DOHH2 (cell line): ENCODE data around the gene COX19.

Experiments
- H3F3A ChIP-seq: fragments of 200-600 bp; sonication (generic), shearing (Covaris generic); 2 replicates; pipeline ENCODE4 v1.6.0; 2016; ENCODE audit warnings: antibody characterized with exemption, mild to moderate bottlenecking; ENCODE audit not compliant: control insufficient read depth, insufficient read depth
- H3K27ac ChIP-seq: fragments of 200-600 bp; sonication (generic); 2 replicates; pipeline ENCODE4 v1.5.1; 2014; ENCODE audit warnings: low read depth, mild to moderate bottlenecking, low read length, moderate library complexity
- H3K27me3 ChIP-seq: fragments of 200-600 bp; sonication (generic); 2 replicates; pipeline ENCODE4 v1.6.1; 2014; ENCODE audit warnings: mild to moderate bottlenecking, low read length, mixed read lengths; ENCODE audit not compliant: control insufficient read depth
- H3K36me3 ChIP-seq: fragments of 200-600 bp; sonication (generic); 2 replicates; pipeline ENCODE4 v1.6.1; 2014; ENCODE audit warnings: mild to moderate bottlenecking, low read length, moderate library complexity, mixed read lengths; ENCODE audit not compliant: control insufficient read depth
- H3K4me1 ChIP-seq: fragments of 200-600 bp; sonication (generic); 2 replicates; pipeline ENCODE4 v1.6.1; 2014; ENCODE audit warnings: mild to moderate bottlenecking, low read length, mixed read lengths; ENCODE audit not compliant: control insufficient read depth
- H3K4me2 ChIP-seq: fragments of 200-600 bp; sonication (generic); 2 replicates; pipeline ENCODE4 v1.6.0; 2014; ENCODE audit warnings: mild to moderate bottlenecking, low read length, moderate library complexity
- H3K4me3 ChIP-seq: fragments of 200-600 bp; sonication (generic); 2 replicates; pipeline ENCODE4 v1.5.1; 2014; ENCODE audit warnings: mild to moderate bottlenecking, low read length, mixed read lengths
- H3K79me2 ChIP-seq: fragments of 200-600 bp; sonication (generic); 2 replicates; pipeline ENCODE4 v1.6.1; 2014; ENCODE audit warnings: mild to moderate bottlenecking, low read length, mixed read lengths; ENCODE audit not compliant: control insufficient read depth
- H3K9me2 ChIP-seq: fragments of 200-600 bp; sonication (generic); replicated peaks from 2 replicates; pipeline ENCODE4 v1.6.1; 2014; ENCODE audit warnings: mild to moderate bottlenecking, low read length, mixed read lengths; ENCODE audit not compliant: control insufficient read depth
- H3K9me3 ChIP-seq: fragments of 200-600 bp; sonication (generic); 2 replicates; pipeline ENCODE4 v1.6.1; 2014; ENCODE audit warnings: antibody characterized with exemption, low read length, mixed read lengths; ENCODE audit not compliant: control insufficient read depth, insufficient read depth
- H4K20me1 ChIP-seq: fragments of 200-600 bp; sonication (generic); 2 replicates; pipeline ENCODE4 v1.6.0; 2014; ENCODE audit warnings: low read depth, mild to moderate bottlenecking, antibody characterized with exemption, low read length, moderate library complexity; ENCODE audit not compliant: control insufficient read depth, insufficient read depth
- CTCF ChIP-seq: fragments of 200-600 bp; sonication (generic); IDR thresholded peaks from one replicate; pipeline ENCODE4 v1.5.1; 2014; ENCODE audit warnings: antibody characterized with exemption, mild to moderate bottlenecking, low read depth, low read length; ENCODE audit not compliant: poor library complexity, severe bottlenecking
- EZH2phosphoT487 ChIP-seq: fragments of 200-600 bp; sonication (generic); IDR thresholded peaks from 2 replicates; pipeline ENCODE4 v1.6.1; 2017; ENCODE audit warnings: borderline replicate concordance, mild to moderate bottlenecking, antibody characterized with exemption, low read length, moderate library complexity, mixed read lengths

Gene COX19

GRCh38 chr7:977326-978048, 2.1 kb upstream of the COX19 start:
- Histone ChIP-seq H3K36me3 (peaks cover 19% of the 10 kb centered on the region), H3F3A (peaks cover 11% of the 10 kb centered on the region), H3K27ac (peak overlapping the region; percentile 36), H3K4me1 (peaks cover 86% of the 10 kb centered on the region), H3K4me3 (peak overlapping the region; percentile 26), H3K27me3 (no peaks in the 10 kb centered on the region), H4K20me1 (peaks cover 7% of the 10 kb centered on the region; the same call in 1 of the 2 replicates), H3K9me2 (no peaks in the 10 kb centered on the region), H3K4me2 (peak overlapping the region; percentile 53), H3K9me3 (no peaks in the 10 kb centered on the region), H3K79me2 (peaks cover 29% of the 10 kb centered on the region)
- TF ChIP-seq CTCF: no peak
- no peak for TF ChIP-seq EZH2phosphoT487

DNA sequence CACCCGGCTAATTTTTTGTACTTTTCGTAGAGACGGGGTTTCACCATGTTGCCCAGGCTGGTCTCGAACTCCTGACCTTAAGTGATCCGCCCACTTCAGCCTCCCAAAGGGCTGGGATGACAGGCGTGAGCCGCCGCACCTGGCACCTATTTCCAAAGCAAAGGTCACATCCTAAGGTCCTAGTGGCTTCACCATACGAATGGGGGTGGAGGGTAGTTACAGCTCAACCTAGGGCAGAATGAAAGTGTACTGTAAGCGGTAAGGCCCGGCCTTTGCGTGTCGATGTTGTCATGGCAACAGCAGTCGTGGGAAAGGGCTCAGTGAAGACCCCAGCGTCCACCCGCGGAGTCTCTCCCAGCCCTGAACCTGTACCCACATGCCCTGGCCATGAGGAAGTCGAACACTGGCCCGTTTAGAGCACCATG, 1.6 kb upstream of the COX19 start:
- H3K36me3 ChIP-seq: peaks cover 25% of the 10 kb centered on the region
- peaks cover 34% of the 10 kb centered on the region for H3K79me2 ChIP-seq
- H3K27me3 ChIP-seq: no peaks in the 10 kb centered on the region
- peak overlapping the region; percentile 53; the same call in 1 of the 2 replicates for H3K4me2 ChIP-seq
- H3K4me3 ChIP-seq: no peak overlapping the region
- peaks cover 11% of the 10 kb centered on the region for H3F3A ChIP-seq
- no peaks in the 10 kb centered on the region for H3K9me3 ChIP-seq
- H3K27ac ChIP-seq: no peak overlapping the region
- H3K9me2 ChIP-seq: no peaks in the 10 kb centered on the region
- TF ChIP-seq EZH2phosphoT487 (no peak), CTCF (no peak)
- H3K4me1 ChIP-seq: peaks cover 86% of the 10 kb centered on the region
- H4K20me1 ChIP-seq: peaks cover 12% of the 10 kb centered on the region; the same call in 1 of the 2 replicates

DNA sequence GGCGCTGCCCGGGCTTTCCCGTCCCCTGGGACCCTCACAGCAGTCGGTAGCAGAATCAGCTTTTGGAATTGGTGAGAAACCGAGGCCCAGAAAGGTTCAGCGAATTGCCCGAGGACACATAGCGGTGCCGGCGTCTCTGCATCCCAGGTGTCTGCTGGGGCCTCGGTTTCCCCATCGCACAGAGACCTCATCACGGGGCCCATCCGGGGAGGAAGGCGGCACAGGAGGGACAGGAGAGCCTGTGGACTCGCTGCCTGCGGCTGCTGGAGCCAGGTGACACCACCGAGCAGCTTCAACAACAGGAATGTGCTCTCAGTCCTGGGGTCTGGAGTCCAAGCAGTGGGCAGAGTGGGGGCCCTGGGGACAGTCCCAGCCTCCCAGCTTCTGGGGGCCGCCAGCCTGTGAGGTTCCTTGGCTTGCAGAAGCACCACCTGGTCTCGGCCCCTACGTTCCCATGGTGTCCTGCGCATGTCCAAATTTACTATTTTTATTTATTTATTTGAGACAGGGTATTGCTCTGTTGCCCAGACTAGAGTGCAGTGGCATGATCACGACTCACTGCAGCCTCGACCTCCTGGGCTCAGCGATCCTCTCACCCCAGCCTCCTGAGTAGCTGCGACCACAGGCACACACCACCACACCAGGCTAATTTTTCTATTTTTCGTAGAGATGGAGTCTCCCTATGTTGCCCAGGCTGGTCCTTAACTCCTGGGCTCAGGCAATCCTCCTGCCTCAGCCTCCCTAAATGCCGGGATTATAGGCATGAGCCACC, 539 bp upstream of the COX19 start:
- Histone ChIP-seq H3K79me2 (peaks cover 44% of the 10 kb centered on the region), H3K4me2 (peak overlapping the region; percentile 87), H3K9me2 (no peaks in the 10 kb centered on the region), H3F3A (peaks cover 14% of the 10 kb centered on the region), H3K27me3 (no peaks in the 10 kb centered on the region), H3K4me3 (peak overlapping the region; percentile 98), H3K9me3 (no peaks in the 10 kb centered on the region), H3K27ac (no peak overlapping the region), H3K36me3 (peaks cover 34% of the 10 kb centered on the region), H4K20me1 (peaks cover 17% of the 10 kb centered on the region; the same call in 1 of the 2 replicates), H3K4me1 (peaks cover 85% of the 10 kb centered on the region)
- TF ChIP-seq EZH2phosphoT487 (no peak), CTCF (no peak)
